Measurements from ENCODE around the gene LEP. TPM values are rescaled to one million over a fixed set of nuclear protein-coding genes. Genes with fewer than 3 reads are reported as not detected.
A peak's percentile ranks its signal among the peaks of the same experiment; 100 is the strongest.

Gene LEP
- not detected for total RNA-seq

- H3K27ac ChIP-seq, result no peak within 1 kb of the TSS
- no peaks in the 10 kb centered on the region for H3K4me1 ChIP-seq
- H3K27me3 ChIP-seq, result peaks cover 7% of the 10 kb centered on the region
- intact Hi-C loops (cut with DNase I), result no loop called here
- H3K4me3 ChIP-seq, result no peak within 1 kb of the TSS
- H3K36me3 ChIP-seq, result no peaks in the 10 kb centered on the region
- no peak for DNase-seq (ENCODE audit: low spot score in 2 of 2)
- H3K9me3 ChIP-seq, result peaks cover 0 to 8% of the 10 kb centered on the region in 2 donors
- no peak for TF ChIP-seq CTCF (IDR thresholded peaks at IDR 0.05)
These were observed at the start of gene LEP for GRCh38 chr7:128240696-128241386. LEP (plus strand) TSS chr7:128241278; CDS start chr7:128252019, 10,741 bp downstream.

- peak in 1 of 2 donors; percentile 24 for DNase-seq (ENCODE audit: low spot score in 2 of 2)
- intact Hi-C loops (cut with DNase I), result no loop called here
- no peaks in the 10 kb centered on the region for H3K27me3 ChIP-seq
These were observed 48.5 kb upstream of the LEP start for GRCh38 chr7:128192497-128193142.

GRCh38 chr7:128194533-128195282, 46.4 kb upstream of the LEP start:
- no peaks in the 10 kb centered on the region for H3K36me3 ChIP-seq
- H3K27ac ChIP-seq, result no peak overlapping the region
- H3K9me3 ChIP-seq, result peaks cover 7 to 11% of the 10 kb centered on the region in 2 donors
- H3K4me1 ChIP-seq, result no peaks in the 10 kb centered on the region
- H3K27me3 ChIP-seq, result no peaks in the 10 kb centered on the region
- intact Hi-C loops (cut with DNase I), result no loop called here
- DNase-seq (ENCODE audit: low spot score in 2 of 2), result no peak
- TF ChIP-seq CTCF (IDR thresholded peaks at IDR 0.05), result no peak
- no peak overlapping the region for H3K4me3 ChIP-seq

More at GRCh38 chr7:128192497-128193142, 48.5 kb upstream of the LEP start:
- no peak for TF ChIP-seq CTCF (IDR thresholded peaks at IDR 0.05)
- Histone ChIP-seq H3K4me1 (no peaks in the 10 kb centered on the region), H3K9me3 (peaks cover 7 to 11% of the 10 kb centered on the region in 2 donors), H3K27ac (no peak overlapping the region), H3K36me3 (no peaks in the 10 kb centered on the region), H3K4me3 (no peak overlapping the region)

GRCh38 chr7:128197589-128197988, 43.5 kb upstream of the LEP start:
- Histone ChIP-seq H3K27me3 (peaks cover 4% of the 10 kb centered on the region), H3K27ac (no peak overlapping the region), H3K4me3 (no peak overlapping the region), H3K4me1 (no peaks in the 10 kb centered on the region), H3K9me3 (peaks cover 7 to 11% of the 10 kb centered on the region in 2 donors), H3K36me3 (no peaks in the 10 kb centered on the region)
- peak in 1 of 2 donors; percentile 40 for DNase-seq (ENCODE audit: low spot score in 2 of 2)
- TF ChIP-seq CTCF (IDR thresholded peaks at IDR 0.05), result no peak
- intact Hi-C loops (cut with DNase I), result no loop called here

GRCh38 chr7:128197989-128198580, 43.0 kb upstream of the LEP start:
- intact Hi-C loops (cut with DNase I), result no loop called here
- no peak for TF ChIP-seq CTCF (IDR thresholded peaks at IDR 0.05)
- peaks cover 4% of the 10 kb centered on the region for H3K27me3 ChIP-seq
- H3K4me1 ChIP-seq, result no peaks in the 10 kb centered on the region
- peaks cover 7 to 11% of the 10 kb centered on the region in 2 donors for H3K9me3 ChIP-seq
- H3K4me3 ChIP-seq, result no peak overlapping the region
- H3K27ac ChIP-seq, result no peak overlapping the region
- peak in 1 of 2 donors; percentile 8 for DNase-seq (ENCODE audit: low spot score in 2 of 2)
- no peaks in the 10 kb centered on the region for H3K36me3 ChIP-seq
